GM23248 (cell line): Measurements from ENCODE around the gene SEC31B. TPM values are rescaled to one million over a fixed set of nuclear protein-coding genes. Genes with fewer than 3 reads are reported as not detected.

Source experiments
- DNase-seq: peaks from one replicate; pipeline ENCODE4 v3.0.0-alpha.2; 2015
- H2AFZ ChIP-seq: fragments of 200-600 bp; sonication (generic); 2 replicates; pipeline ENCODE4 v1.6.1; 2016; ENCODE audit warnings: antibody characterized with exemption
- H3F3A ChIP-seq: fragments of 200-600 bp; sonication (generic); 2 replicates; pipeline ENCODE4 v1.6.1; 2016; ENCODE audit warnings: mild to moderate bottlenecking, antibody characterized with exemption, mixed run types; ENCODE audit not compliant: insufficient read depth
- H3K27ac ChIP-seq: fragments of 200-600 bp; sonication (generic); 2 replicates; pipeline ENCODE4 v1.5.1; 2016; ENCODE audit warnings: mild to moderate bottlenecking
- H3K27me3 ChIP-seq: fragments of 200-600 bp; sonication (generic); replicated peaks from 2 replicates; pipeline ENCODE4 v1.6.1; 2016; ENCODE audit warnings: mild to moderate bottlenecking; ENCODE audit not compliant: insufficient read depth
- H3K36me3 ChIP-seq: fragments of 200-600 bp; sonication (generic); 2 replicates; pipeline ENCODE4 v1.6.1; 2016; ENCODE audit warnings: low read depth, mild to moderate bottlenecking
- H3K4me1 ChIP-seq: fragments of 200-600 bp; sonication (generic); 2 replicates; pipeline ENCODE4 v1.6.1; 2016; ENCODE audit warnings: mild to moderate bottlenecking; ENCODE audit not compliant: insufficient read depth
- H3K4me2 ChIP-seq: fragments of 200-600 bp; sonication (generic); one replicate; pipeline ENCODE4 v1.6.1; 2016; ENCODE audit warnings: mild to moderate bottlenecking; ENCODE audit not compliant: unreplicated experiment
- H3K4me3 ChIP-seq: fragments of 200-600 bp; sonication (generic); 2 replicates; pipeline ENCODE4 v1.5.1; 2016; ENCODE audit warnings: mild to moderate bottlenecking
- H3K79me2 ChIP-seq: fragments of 200-600 bp; sonication (generic); 2 replicates; pipeline ENCODE4 v1.6.1; 2016; ENCODE audit warnings: mild to moderate bottlenecking; ENCODE audit not compliant: insufficient read depth
- H3K9ac ChIP-seq: fragments of 200-600 bp; sonication (generic); 2 replicates; pipeline ENCODE4 v1.6.1; 2016; ENCODE audit warnings: mild to moderate bottlenecking
- H3K9me2 ChIP-seq: fragments of 200-600 bp; sonication (generic); 2 replicates; pipeline ENCODE4 v1.6.1; 2016; ENCODE audit warnings: mixed run types, mild to moderate bottlenecking, moderate library complexity; ENCODE audit not compliant: insufficient read depth
- H3K9me3 ChIP-seq: fragments of 200-600 bp; sonication (generic); one replicate; pipeline ENCODE4 v1.6.1; 2017; ENCODE audit warnings: low read depth
- H4K20me1 ChIP-seq: fragments of 200-600 bp; sonication (generic); 2 replicates; pipeline ENCODE4 v1.6.0; 2016; ENCODE audit not compliant: insufficient read depth
- EZH2 ChIP-seq: fragments of 200-600 bp; sonication (generic); IDR thresholded peaks from 2 replicates; pipeline ENCODE4 v1.6.1; 2018; ENCODE audit warnings: antibody characterized with exemption, mild to moderate bottlenecking; ENCODE audit not compliant: insufficient read depth, poor library complexity, severe bottlenecking
- EZH2phosphoT487 ChIP-seq: fragments of 200-600 bp; sonication (generic); IDR thresholded peaks from 2 replicates; pipeline ENCODE4 v1.6.1; 2018; ENCODE audit warnings: antibody characterized with exemption, moderate library complexity, mild to moderate bottlenecking, low read depth; ENCODE audit not compliant: insufficient read depth
- WGBS, 2 experiments: methylation state at CpG; one replicate each; pipeline ENCODE4 v1.1.6; 2015 to 2017; ENCODE audit warnings: low lambda C conversion rate in 2 of 2, low coverage in 1 of 2; ENCODE audit errors: missing lambda C conversion rate in 2 of 2; 5-methylcytosine and 5-hydroxymethylcytosine counted together
- in situ Hi-C: fragments of 300-500 bp; cut with MboI; formaldehyde crosslinking; loops from 2 replicates; pipeline ENCODE4 v1.15.0; 2020
- polyA plus RNA-seq: library from polyadenylated mRNA; unstranded; fragments of >200 nt; fragmentation: Nextera tagmentation; extraction: Ambion mirVana; gene quantifications from 2 replicates; pipeline ENCODE4 v1.2.1, GENCODE V29; 2016
- total RNA-seq: library from RNA; depleted of rRNA; stranded (reverse); fragments of >200 nt; shearing (Covaris generic); gene quantifications from 2 replicates; pipeline ENCODE4 v1.2.3, GENCODE V29; 2014

The SEC31B gene
- total and polyA plus RNA-seq, 2 experiments from 2014 or later: 2.5 to 4.5 TPM

DNA sequence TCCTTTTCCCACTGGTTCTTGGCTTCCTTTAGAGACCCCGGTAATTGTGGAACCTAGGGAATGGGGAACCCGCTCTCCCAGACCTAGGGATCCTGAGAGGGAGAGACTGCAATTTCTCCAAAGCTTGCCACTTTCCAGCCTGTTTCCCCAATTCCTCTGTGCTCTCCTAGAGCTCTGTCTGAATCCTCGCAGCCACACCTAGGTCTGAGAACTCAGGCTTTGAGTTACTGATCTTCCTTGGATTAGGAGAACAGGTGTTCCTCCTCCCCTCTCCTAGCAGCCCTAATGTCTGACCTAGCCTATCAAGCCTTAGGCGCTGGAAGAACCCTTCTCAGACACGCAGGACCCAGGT lies 36.9 kb downstream of the SEC31B start:
- H3K4me1 ChIP-seq: peaks cover 6% of the 10 kb centered on the region; the same call in 1 of the 2 replicates
- no peaks in the 10 kb centered on the region for H3K9me2 ChIP-seq
- H3K36me3 ChIP-seq: no peaks in the 10 kb centered on the region
- no peak for DNase-seq
- peak overlapping the region; percentile 66 for H3K4me3 ChIP-seq
- 24 to 33% methylated on average over 4 to 5 of the region's 5 CpGs for WGBS, 2 experiments
- peak overlapping the region; percentile 87 for H3K4me2 ChIP-seq
- in situ Hi-C loops: no loop called here
- H3K9ac ChIP-seq: no peak overlapping the region
- H3K27ac ChIP-seq: no peak overlapping the region
- peak overlapping the region; percentile 40 for H2AFZ ChIP-seq
- peaks cover 53% of the 10 kb centered on the region for H3K27me3 ChIP-seq
- H3F3A ChIP-seq: no peaks in the 10 kb centered on the region
- TF ChIP-seq EZH2phosphoT487 (no peak), EZH2 (no peak)
- H3K79me2 ChIP-seq: no peaks in the 10 kb centered on the region
- no peaks in the 10 kb centered on the region for H4K20me1 ChIP-seq
- no peaks in the 10 kb centered on the region for H3K9me3 ChIP-seq

DNA sequence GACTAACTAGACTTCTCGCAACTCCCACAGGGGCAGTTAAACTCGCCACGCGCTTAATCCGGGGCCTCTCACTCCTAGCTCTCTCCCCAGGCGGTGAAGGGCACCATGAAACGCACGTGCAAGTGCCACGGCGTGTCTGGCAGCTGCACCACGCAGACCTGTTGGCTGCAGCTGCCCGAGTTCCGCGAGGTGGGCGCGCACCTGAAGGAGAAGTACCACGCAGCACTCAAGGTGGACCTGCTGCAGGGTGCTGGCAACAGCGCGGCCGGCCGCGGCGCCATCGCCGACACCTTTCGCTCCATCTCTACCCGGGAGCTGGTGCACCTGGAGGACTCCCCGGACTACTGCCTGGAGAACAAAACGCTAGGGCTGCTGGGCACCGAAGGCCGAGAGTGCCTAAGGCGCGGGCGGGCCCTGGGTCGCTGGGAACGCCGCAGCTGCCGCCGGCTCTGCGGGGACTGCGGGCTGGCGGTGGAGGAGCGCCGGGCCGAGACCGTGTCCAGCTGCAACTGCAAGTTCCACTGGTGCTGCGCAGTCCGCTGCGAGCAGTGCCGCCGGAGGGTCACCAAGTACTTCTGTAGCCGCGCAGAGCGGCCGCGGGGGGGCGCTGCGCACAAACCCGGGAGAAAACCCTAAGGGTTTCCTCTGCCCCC lies 37.4 kb downstream of the SEC31B start:
- in situ Hi-C loops: no loop called here
- Histone ChIP-seq H2AFZ (peak overlapping the region; percentile 40), H3K27ac (no peak overlapping the region), H3K79me2 (no peaks in the 10 kb centered on the region), H3K4me2 (peak overlapping the region; percentile 87), H3K9me2 (no peaks in the 10 kb centered on the region), H3K4me3 (peak overlapping the region; percentile 66), H3K36me3 (no peaks in the 10 kb centered on the region), H3K9me3 (no peaks in the 10 kb centered on the region), H4K20me1 (no peaks in the 10 kb centered on the region), H3K9ac (no peak overlapping the region), H3K4me1 (peaks cover 6% of the 10 kb centered on the region; the same call in 1 of the 2 replicates), H3F3A (no peaks in the 10 kb centered on the region), H3K27me3 (peaks cover 53% of the 10 kb centered on the region)
- DNase-seq: peak; percentile 80
- 1 to 2% methylated on average over 57 to 58 of the region's 59 CpGs for whole genome bisulfite sequencing, 2 experiments
- peak; percentile 20 for TF ChIP-seq EZH2
- no peak for TF ChIP-seq EZH2phosphoT487

DNA sequence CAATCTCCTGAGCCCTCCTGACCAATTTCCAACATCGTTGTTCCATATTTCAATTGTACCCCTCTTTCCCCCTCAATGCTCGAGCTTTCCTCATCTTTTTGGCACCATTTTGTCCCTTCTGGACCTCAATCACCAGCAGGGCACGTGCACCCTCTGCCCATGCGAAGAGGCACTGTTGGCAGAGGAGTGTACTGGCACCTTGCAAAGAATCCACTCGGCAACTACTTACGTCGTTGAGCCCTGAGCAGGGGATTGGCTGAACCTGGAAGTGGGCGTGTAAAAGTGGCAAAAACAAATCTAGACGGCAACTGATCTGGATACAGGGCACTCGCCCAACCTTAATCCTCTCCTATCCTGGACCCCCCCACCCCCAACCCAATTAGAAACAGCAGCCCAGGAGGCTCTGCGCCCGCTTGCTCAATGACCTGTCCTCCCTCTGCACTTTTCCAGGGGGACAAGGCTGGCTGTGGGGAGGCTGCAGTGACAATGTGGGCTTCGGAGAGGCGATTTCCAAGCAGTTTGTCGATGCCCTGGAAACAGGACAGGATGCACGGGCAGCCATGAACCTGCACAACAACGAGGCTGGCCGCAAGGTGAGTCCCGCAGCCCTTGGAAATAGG lies 38.1 kb downstream of the SEC31B start:
- Histone ChIP-seq H3K4me1 (peaks cover 6% of the 10 kb centered on the region; the same call in 1 of the 2 replicates), H3K9me3 (no peaks in the 10 kb centered on the region), H3K36me3 (no peaks in the 10 kb centered on the region), H3K79me2 (no peaks in the 10 kb centered on the region), H3K9ac (no peak overlapping the region), H3K27ac (no peak overlapping the region), H2AFZ (peak overlapping the region; percentile 40), H3K4me3 (peak overlapping the region; percentile 66), H3K9me2 (no peaks in the 10 kb centered on the region), H3K27me3 (peaks cover 53% of the 10 kb centered on the region), H3K4me2 (peak overlapping the region; percentile 87), H4K20me1 (no peaks in the 10 kb centered on the region), H3F3A (no peaks in the 10 kb centered on the region)
- DNase-seq: peak; percentile 86
- TF ChIP-seq EZH2: no peak
- no peak for TF ChIP-seq EZH2phosphoT487
- in situ Hi-C loops: no loop called here
- 5 to 6% methylated on average over 17 to 19 of the region's 19 CpGs for WGBS, 2 experiments

DNA sequence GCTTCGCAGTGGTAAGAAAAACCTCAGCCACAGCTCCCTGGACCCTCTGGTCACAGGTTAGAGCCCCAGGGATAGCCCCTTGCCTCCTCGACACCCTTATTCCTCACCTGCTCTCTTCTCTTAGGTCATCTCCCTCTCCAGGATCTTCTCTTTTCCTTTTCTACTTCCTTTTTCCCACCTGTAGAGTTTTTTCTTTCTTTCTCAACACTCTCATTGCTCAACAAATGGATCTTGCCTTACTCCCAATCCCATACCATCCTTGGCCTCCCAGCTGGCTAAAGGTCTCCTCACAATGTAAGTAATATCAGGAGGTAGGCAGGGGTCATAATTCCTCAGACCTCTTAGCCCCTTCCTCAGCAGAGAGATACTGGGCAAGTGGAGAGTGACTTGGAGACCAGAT lies 39.7 kb downstream of the SEC31B start:
- H3K4me1 ChIP-seq: peaks cover 6% of the 10 kb centered on the region; the same call in 1 of the 2 replicates
- in situ Hi-C loops: no loop called here

More for the DNA sequence above, 39.7 kb downstream of the SEC31B start:
- Histone ChIP-seq H3F3A (no peaks in the 10 kb centered on the region), H3K9ac (no peak overlapping the region), H2AFZ (no peak overlapping the region), H4K20me1 (no peaks in the 10 kb centered on the region), H3K27me3 (peaks cover 57% of the 10 kb centered on the region), H3K9me2 (no peaks in the 10 kb centered on the region), H3K9me3 (no peaks in the 10 kb centered on the region), H3K79me2 (no peaks in the 10 kb centered on the region), H3K27ac (no peak overlapping the region), H3K4me3 (no peak overlapping the region), H3K4me2 (no peak overlapping the region), H3K36me3 (no peaks in the 10 kb centered on the region)
- TF ChIP-seq EZH2 (no peak), EZH2phosphoT487 (no peak)
- WGBS, 2 experiments: 31 to 50% methylated on average over 2 of the region's 2 CpGs
- DNase-seq: no peak
